Thyroid gland (tissue), 4 donors: ENCODE data around the gene ANKRD11. TPM values are rescaled to one million over a fixed set of nuclear protein-coding genes. Genes with fewer than 3 reads are reported as not detected.

Source experiments
- DNase-seq, 2 donors: peaks; one replicate each; pipeline ENCODE4 v3.0.0-alpha.2; 2019
- H3K27ac ChIP-seq, 3 donors: fragments of 200-600 bp; sonication (generic); 1 replicate in 2 of 3; 2 replicates in 1 of 3; pipeline ENCODE4 v1.5.1; 2016 to 2019; ENCODE audit warnings: mild to moderate bottlenecking in 1 of 3, moderate library complexity in 1 of 3
- H3K27me3 ChIP-seq: fragments of 200-600 bp; sonication (generic); one replicate; pipeline ENCODE4 v1.5.1; 2019
- H3K36me3 ChIP-seq, 2 donors: fragments of 200-600 bp; sonication (generic); one replicate each; pipeline ENCODE4 v1.5.1; 2016 to 2019
- H3K4me1 ChIP-seq, 2 donors: fragments of 200-600 bp; sonication (generic); one replicate each; pipeline ENCODE4 v1.5.1; 2017 to 2019
- H3K4me3 ChIP-seq, 3 donors: fragments of 200-600 bp; sonication (generic); replicated peaks in 1 of 3; 1 replicate in 2 of 3; 2 replicates in 1 of 3; pipeline ENCODE4 v1.5.1; 2016; ENCODE audit warnings: mild to moderate bottlenecking in 1 of 3
- H3K9me3 ChIP-seq: fragments of 200-600 bp; sonication (generic); one replicate; pipeline ENCODE4 v1.5.1; 2017
- CTCF ChIP-seq, 6 experiments: fragments of 200-600 bp in 3 of 6; fragments of 450-650 bp in 3 of 6; sonication (generic) in 3 of 6; IDR thresholded peaks; one replicate each; pipeline ENCODE4 v1.5.1; 2016 to 2019; ENCODE audit warnings: antibody characterized with exemption in 6 of 6, mild to moderate bottlenecking in 2 of 6, inconsistent platforms in 1 of 6, moderate library complexity in 1 of 6
- POLR2A ChIP-seq, 2 donors: fragments of 450-650 bp; IDR thresholded peaks; one replicate each; pipeline ENCODE4 v1.6.1; 2017; ENCODE audit warnings: antibody characterized with exemption in 2 of 2, mild to moderate bottlenecking in 2 of 2, moderate library complexity in 1 of 2
- WGBS, 2 donors: methylation state at CpG; one replicate each; pipeline ENCODE4 v1.1.5; 2017; 5-methylcytosine and 5-hydroxymethylcytosine counted together
- intact Hi-C: fragments of 100-400 bp; cut with DNase I; formaldehyde crosslinking; loops from one replicate; pipeline ENCODE4 v1.15.1; 2023
- total RNA-seq, 4 donors: library from RNA; depleted of rRNA; stranded (reverse); fragments of >200 nt; gene quantifications; one replicate each; pipeline ENCODE4 v1.2.3, GENCODE V29; 2016

The ANKRD11 gene
- total RNA-seq, 4 donors from 2014 or later = 62.1 to 90.4 (median 75.0) TPM

- peak in 1 of 2 donors; percentile 19 for DNase-seq
- peaks cover 0 to 7% of the 10 kb centered on the region in 2 donors for H3K36me3 ChIP-seq
- no peak overlapping the region for H3K27ac ChIP-seq
- no peaks in the 10 kb centered on the region for H3K27me3 ChIP-seq
- intact Hi-C loops = no loop called here
- 80 to 92% methylated on average over 3 to 5 of the region's 24 CpGs for WGBS, 2 donors
- TF ChIP-seq POLR2A (IDR thresholded peaks at IDR 0.05) = no peak
- no peak for TF ChIP-seq CTCF (IDR thresholded peaks at IDR 0.05)
- H3K4me1 ChIP-seq = peaks cover 0 to 3% of the 10 kb centered on the region in 2 donors
- H3K4me3 ChIP-seq = no peak overlapping the region
- H3K9me3 ChIP-seq = no peaks in the 10 kb centered on the region
Observed at GRCh38 chr16:89295071-89295900, 195.1 kb downstream of the ANKRD11 start.

- WGBS, 2 donors = 67 to 93% methylated on average over 7 to 10 of the region's 13 CpGs
- intact Hi-C loops = no loop called here
Observed at GRCh38 chr16:89294486-89294885, 195.9 kb downstream of the ANKRD11 start.

GRCh38 chr16:89293276-89294143 lies 196.9 kb downstream of the ANKRD11 start:
- WGBS, 2 donors = 87 to 88% methylated on average over 23 to 26 of the region's 28 CpGs
- DNase-seq = no peak
- H3K4me1 ChIP-seq = peaks cover 0 to 3% of the 10 kb centered on the region in 2 donors
- TF ChIP-seq POLR2A (IDR thresholded peaks at IDR 0.05) (no peak), CTCF (IDR thresholded peaks at IDR 0.05) (no peak)
- H3K36me3 ChIP-seq = peaks cover 0 to 7% of the 10 kb centered on the region in 2 donors
- intact Hi-C loops = no loop called here
- H3K27me3 ChIP-seq = no peaks in the 10 kb centered on the region
- no peaks in the 10 kb centered on the region for H3K9me3 ChIP-seq
- H3K4me3 ChIP-seq = no peak overlapping the region
- no peak overlapping the region for H3K27ac ChIP-seq

More at GRCh38 chr16:89294486-89294885, 195.9 kb downstream of the ANKRD11 start:
- Histone ChIP-seq H3K4me3 (no peak overlapping the region), H3K27ac (no peak overlapping the region), H3K4me1 (peaks cover 0 to 3% of the 10 kb centered on the region in 2 donors), H3K27me3 (no peaks in the 10 kb centered on the region), H3K9me3 (no peaks in the 10 kb centered on the region), H3K36me3 (peaks cover 0 to 7% of the 10 kb centered on the region in 2 donors)
- DNase-seq = no peak
- TF ChIP-seq CTCF (IDR thresholded peaks at IDR 0.05) = no peak
- TF ChIP-seq POLR2A (IDR thresholded peaks at IDR 0.05) = no peak

GRCh38 chr16:89292443-89293078 lies 197.8 kb downstream of the ANKRD11 start:
- Histone ChIP-seq H3K36me3 (peaks cover 0 to 14% of the 10 kb centered on the region in 2 donors), H3K4me1 (no peaks in the 10 kb centered on the region), H3K9me3 (no peaks in the 10 kb centered on the region), H3K27me3 (no peaks in the 10 kb centered on the region), H3K4me3 (no peak overlapping the region), H3K27ac (no peak overlapping the region)
- WGBS, 2 donors = 64 to 73% methylated on average over 10 to 16 of the region's 22 CpGs
- TF ChIP-seq POLR2A (IDR thresholded peaks at IDR 0.05) (no peak), CTCF (IDR thresholded peaks at IDR 0.05) (no peak)
- intact Hi-C loops = no loop called here
- DNase-seq = no peak
